Mesenchymal stem cell (in vitro differentiated cells and primary cell): Measurements from ENCODE around the gene RNF144A.
A peak's percentile ranks its signal among the peaks of the same experiment; 100 is the strongest.

Experiments
- DNase-seq: peaks from one replicate; pipeline ENCODE4 v3.0.0-alpha.2; 2013
- H2AFZ ChIP-seq: one replicate; pipeline ENCODE4 v1.6.1; 2013; ENCODE audit warnings: low read depth, mild to moderate bottlenecking, control low read depth, inconsistent platforms, low read length, moderate library complexity
- H2AK5ac ChIP-seq: 2 replicates; pipeline ENCODE4 v1.6.1; 2013; ENCODE audit warnings: low read length, moderate library complexity, mild to moderate bottlenecking, inconsistent platforms; ENCODE audit not compliant: severe bottlenecking
- H2BK120ac ChIP-seq: one replicate; pipeline ENCODE4 v1.6.1; 2013; ENCODE audit warnings: low read depth, mild to moderate bottlenecking, inconsistent platforms, low read length, moderate library complexity
- H2BK12ac ChIP-seq, 2 experiments: one replicate each; pipeline ENCODE4 v1.6.1; 2013; ENCODE audit warnings: inconsistent platforms in 2 of 2, low read length in 2 of 2, mild to moderate bottlenecking in 2 of 2, moderate library complexity in 2 of 2, control low read depth in 1 of 2
- H2BK15ac ChIP-seq: one replicate; pipeline ENCODE4 v1.6.1; 2013; ENCODE audit warnings: mild to moderate bottlenecking, low read depth, inconsistent platforms; ENCODE audit not compliant: poor library complexity, severe bottlenecking
- H2BK5ac ChIP-seq: 2 replicates; pipeline ENCODE4 v1.6.1; 2013; ENCODE audit warnings: low read depth, mild to moderate bottlenecking, low read length, control low read depth, inconsistent platforms; ENCODE audit not compliant: poor library complexity, severe bottlenecking
- H3K14ac ChIP-seq, 2 experiments: one replicate each; pipeline ENCODE4 v1.6.1; 2013; ENCODE audit warnings: inconsistent platforms in 2 of 2, low read length in 2 of 2, control low read depth in 1 of 2, mild to moderate bottlenecking in 1 of 2, moderate library complexity in 1 of 2
- H3K18ac ChIP-seq, 2 experiments: one replicate each; pipeline ENCODE4 v1.6.1; 2013; ENCODE audit warnings: inconsistent platforms in 2 of 2, low read length in 2 of 2, control low read depth in 1 of 2, low read depth in 1 of 2, mild to moderate bottlenecking in 1 of 2
- H3K23ac ChIP-seq, 2 experiments: one replicate each; pipeline ENCODE4 v1.6.1; 2013; ENCODE audit warnings: inconsistent platforms in 2 of 2, low read length in 2 of 2, mild to moderate bottlenecking in 2 of 2, moderate library complexity in 2 of 2, control low read depth in 1 of 2
- H3K27ac ChIP-seq: 2 replicates; pipeline ENCODE4 v1.5.1; 2013; ENCODE audit warnings: mild to moderate bottlenecking, moderate library complexity, low read length, control low read depth, inconsistent platforms; ENCODE audit not compliant: poor library complexity, severe bottlenecking
- H3K27me3 ChIP-seq, 2 experiments: 2 replicates each; pipeline versions ENCODE4 v1.6.1 to v1.7.0; 2013; ENCODE audit warnings: low read length in 2 of 2, mild to moderate bottlenecking in 2 of 2, moderate library complexity in 2 of 2, control low read depth in 1 of 2, inconsistent platforms in 1 of 2; ENCODE audit not compliant: control insufficient read depth in 1 of 2, insufficient read depth in 1 of 2
- H3K36me3 ChIP-seq, 2 experiments: 2 replicates each; pipeline versions ENCODE4 v1.6.1 to v1.7.0; 2013; ENCODE audit warnings: low read length in 2 of 2, control low read depth in 1 of 2, inconsistent platforms in 1 of 2, low read depth in 1 of 2, mild to moderate bottlenecking in 1 of 2; ENCODE audit not compliant: insufficient read depth in 2 of 2, control insufficient read depth in 1 of 2
- H3K4ac ChIP-seq, 2 experiments: one replicate each; pipeline ENCODE4 v1.6.1; 2013; ENCODE audit warnings: inconsistent platforms in 2 of 2, low read length in 2 of 2, mild to moderate bottlenecking in 2 of 2, moderate library complexity in 2 of 2, control low read depth in 1 of 2, low read depth in 1 of 2
- H3K4me1 ChIP-seq: 2 replicates; pipeline ENCODE4 v1.6.1; 2013; ENCODE audit warnings: low read depth, low read length, control low read depth; ENCODE audit not compliant: control insufficient read depth, insufficient read depth
- H3K4me2 ChIP-seq: 2 replicates; pipeline ENCODE4 v1.6.1; 2013; ENCODE audit warnings: low read length, mild to moderate bottlenecking, inconsistent platforms; ENCODE audit not compliant: poor library complexity, severe bottlenecking
- H3K4me3 ChIP-seq, 2 experiments: 2 replicates each; pipeline versions ENCODE4 v1.5.1 to v1.7.0; 2013; ENCODE audit warnings: low read length in 2 of 2, mild to moderate bottlenecking in 2 of 2, control low read depth in 1 of 2, low read depth in 1 of 2; ENCODE audit not compliant: insufficient read depth in 1 of 2
- H3K79me1 ChIP-seq: replicated peaks from 2 replicates; pipeline ENCODE4 v1.6.1; 2013; ENCODE audit warnings: mild to moderate bottlenecking, control low read depth, low read length, inconsistent platforms; ENCODE audit not compliant: poor library complexity, severe bottlenecking
- H3K9ac ChIP-seq: 2 replicates; pipeline ENCODE4 v1.7.0; 2013; ENCODE audit warnings: mild to moderate bottlenecking, low read length, moderate library complexity
- H3K9me3 ChIP-seq: 2 replicates; pipeline ENCODE4 v1.7.0; 2013; ENCODE audit warnings: mild to moderate bottlenecking, low read length; ENCODE audit not compliant: control insufficient read depth
- H4K8ac ChIP-seq: one replicate; pipeline ENCODE4 v1.6.1; 2013; ENCODE audit warnings: inconsistent platforms, mild to moderate bottlenecking, low read length, moderate library complexity
- H4K91ac ChIP-seq: one replicate; pipeline ENCODE4 v1.6.1; 2013; ENCODE audit warnings: mild to moderate bottlenecking, low read length, inconsistent platforms
- WGBS: methylation state at CpG from one replicate; pipeline ENCODE4 v1.1.7; 2013; ENCODE audit warnings: mixed read lengths; 5-methylcytosine and 5-hydroxymethylcytosine counted together

RNF144A gene

GRCh38 chr2:7019191-7019590, 102.0 kb downstream of the RNF144A start:
- H4K8ac ChIP-seq, result no peak overlapping the region
- H3K4ac ChIP-seq, result no peak overlapping the region
- no peak overlapping the region for H3K4me2 ChIP-seq
- no peaks in the 10 kb centered on the region for H3K27me3 ChIP-seq
- H2BK12ac ChIP-seq, result peak overlapping the region in 1 of 2 experiments; percentile 68
- no peaks in the 10 kb centered on the region for H3K9me3 ChIP-seq
- no peak overlapping the region for H2BK5ac ChIP-seq
- H4K91ac ChIP-seq, result no peak overlapping the region
- H2AK5ac ChIP-seq, result no peak overlapping the region
- no peak overlapping the region for H2BK15ac ChIP-seq
- no peak overlapping the region for H3K23ac ChIP-seq
- no peak for DNase-seq
- no peak overlapping the region for H2BK120ac ChIP-seq
- peaks cover 10% of the 10 kb centered on the region for H3K4me1 ChIP-seq
- peaks cover 0 to 18% of the 10 kb centered on the region in 2 experiments for H3K36me3 ChIP-seq
- H3K79me1 ChIP-seq, result no peaks in the 10 kb centered on the region
- no peak overlapping the region for H3K14ac ChIP-seq
- H2AFZ ChIP-seq, result no peak overlapping the region
- no peak overlapping the region for H3K27ac ChIP-seq
- no peak overlapping the region for H3K4me3 ChIP-seq
- H3K18ac ChIP-seq, result no peak overlapping the region
- WGBS, result 94% methylated on average over 17 of the region's 17 CpGs
- H3K9ac ChIP-seq, result no peak overlapping the region

DNA sequence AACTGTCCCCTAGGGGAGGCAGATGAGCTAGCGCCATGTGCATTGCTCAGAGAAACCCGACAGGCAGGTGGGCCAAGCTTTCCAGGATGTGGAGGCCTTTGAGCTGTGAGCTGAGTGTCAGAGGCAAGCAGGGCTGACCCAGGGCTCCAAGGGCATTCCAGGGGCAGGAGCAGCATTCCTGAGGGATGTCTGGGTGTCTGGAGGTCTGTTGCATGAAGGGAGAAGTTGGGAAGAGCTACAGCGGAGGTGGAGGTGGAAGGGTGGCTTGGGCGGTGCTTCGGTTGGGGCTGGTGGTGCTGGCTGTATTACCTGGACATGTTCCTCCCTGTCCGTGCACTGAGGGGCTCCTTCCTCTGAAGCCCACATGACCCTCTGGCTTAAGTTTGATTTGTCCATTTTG, 102.8 kb downstream of the RNF144A start:
- no peak for DNase-seq
- no peak overlapping the region for H3K23ac ChIP-seq
- H2AFZ ChIP-seq, result no peak overlapping the region
- WGBS, result 94% methylated on average over 6 of the region's 6 CpGs
- H3K4me2 ChIP-seq, result no peak overlapping the region
- H3K4me3 ChIP-seq, result no peak overlapping the region
- H3K4me1 ChIP-seq, result peaks cover 12% of the 10 kb centered on the region
- H2BK12ac ChIP-seq, result no peak overlapping the region
- H4K8ac ChIP-seq, result no peak overlapping the region
- no peak overlapping the region for H2BK5ac ChIP-seq
- H4K91ac ChIP-seq, result no peak overlapping the region
- H3K9me3 ChIP-seq, result no peaks in the 10 kb centered on the region
- H3K4ac ChIP-seq, result no peak overlapping the region
- H2BK120ac ChIP-seq, result no peak overlapping the region
- H3K36me3 ChIP-seq, result peaks cover 0 to 27% of the 10 kb centered on the region in 2 experiments
- no peak overlapping the region for H3K18ac ChIP-seq
- H2BK15ac ChIP-seq, result no peak overlapping the region
- H3K14ac ChIP-seq, result no peak overlapping the region
- H3K9ac ChIP-seq, result no peak overlapping the region
- no peaks in the 10 kb centered on the region for H3K27me3 ChIP-seq
- H3K27ac ChIP-seq, result no peak overlapping the region
- no peaks in the 10 kb centered on the region for H3K79me1 ChIP-seq
- no peak overlapping the region for H2AK5ac ChIP-seq

- no peak for DNase-seq
- Histone ChIP-seq H4K8ac (no peak overlapping the region), H3K4me1 (peaks cover 12% of the 10 kb centered on the region), H2AFZ (no peak overlapping the region), H3K36me3 (peaks cover 0 to 27% of the 10 kb centered on the region in 2 experiments), H3K79me1 (no peaks in the 10 kb centered on the region), H3K23ac (no peak overlapping the region), H2BK12ac (no peak overlapping the region), H2AK5ac (no peak overlapping the region), H3K4ac (no peak overlapping the region), H3K4me3 (no peak overlapping the region), H3K9ac (no peak overlapping the region), H2BK15ac (no peak overlapping the region), H3K27me3 (no peaks in the 10 kb centered on the region), H3K4me2 (no peak overlapping the region), H2BK5ac (no peak overlapping the region), H3K27ac (no peak overlapping the region), H2BK120ac (no peak overlapping the region), H3K9me3 (no peaks in the 10 kb centered on the region), H3K18ac (no peak overlapping the region), H3K14ac (no peak overlapping the region), H4K91ac (no peak overlapping the region)
- 99% methylated on average over 8 of the region's 8 CpGs for WGBS
Observed at GRCh38 chr2:7020468-7020867, 103.3 kb downstream of the RNF144A start.

DNA sequence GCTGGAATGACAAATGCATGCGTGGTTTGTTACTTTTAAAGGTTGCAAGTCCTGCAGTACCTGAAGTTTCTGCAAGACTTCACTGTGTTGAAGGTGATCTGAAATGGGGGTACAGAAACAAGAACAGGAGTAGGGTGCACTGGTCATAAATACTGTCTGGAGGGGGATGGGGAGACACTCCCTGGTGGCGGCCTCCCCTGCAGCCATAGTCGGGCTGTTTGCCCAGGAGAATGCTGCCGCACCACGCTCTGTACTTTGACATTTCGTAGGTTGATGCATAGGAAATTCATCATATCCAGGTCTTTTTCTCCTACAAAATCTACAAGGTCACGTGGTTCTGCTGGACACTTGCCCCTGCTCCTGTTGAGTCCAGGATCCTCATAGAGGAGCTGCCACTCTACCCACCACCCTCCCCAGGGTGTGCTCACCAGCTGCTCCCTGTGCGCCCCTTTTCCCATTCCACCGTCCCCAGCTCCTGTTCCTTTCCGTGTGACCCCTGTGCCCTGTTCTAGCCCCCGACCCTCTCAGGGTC, 103.8 kb downstream of the RNF144A start:
- no peaks in the 10 kb centered on the region for H3K9me3 ChIP-seq
- H2BK12ac ChIP-seq, result no peak overlapping the region
- no peak overlapping the region for H4K91ac ChIP-seq
- no peak overlapping the region for H2AFZ ChIP-seq
- H3K18ac ChIP-seq, result no peak overlapping the region
- no peak overlapping the region for H2AK5ac ChIP-seq
- H3K4ac ChIP-seq, result no peak overlapping the region
- H2BK15ac ChIP-seq, result no peak overlapping the region
- peaks cover 0 to 27% of the 10 kb centered on the region in 2 experiments for H3K36me3 ChIP-seq
- DNase-seq, result no peak
- H3K9ac ChIP-seq, result no peak overlapping the region
- no peak overlapping the region for H3K27ac ChIP-seq
- no peak overlapping the region for H2BK5ac ChIP-seq
- no peak overlapping the region for H3K4me3 ChIP-seq
- H3K4me2 ChIP-seq, result no peak overlapping the region
- no peaks in the 10 kb centered on the region for H3K27me3 ChIP-seq
- H3K23ac ChIP-seq, result no peak overlapping the region
- no peak overlapping the region for H4K8ac ChIP-seq
- H3K79me1 ChIP-seq, result no peaks in the 10 kb centered on the region
- no peak overlapping the region for H3K14ac ChIP-seq
- 93% methylated on average over 11 of the region's 11 CpGs for WGBS
- peaks cover 12% of the 10 kb centered on the region for H3K4me1 ChIP-seq
- H2BK120ac ChIP-seq, result no peak overlapping the region
